H9 (cell line): ENCODE measurements around the gene NOTCH2NLA. TPM values are rescaled to one million over a fixed set of nuclear protein-coding genes. Genes with fewer than 3 reads are reported as not detected.
"Not testable (repeated sequence)": the region's sequence is repeated elsewhere in the genome, so short reads cannot be mapped to it uniquely, and the experiment has no call there.

ENCODE experiments used
- DNase-seq: peaks from one replicate; pipeline ENCODE4 v3.0.0-alpha.2; 2017
- H2AFZ ChIP-seq: one replicate; pipeline ENCODE4 v1.6.1; 2013; ENCODE audit warnings: mild to moderate bottlenecking, low read length, control low read depth, moderate library complexity
- H2AK5ac ChIP-seq: 2 replicates; pipeline ENCODE4 v1.6.1; 2013; ENCODE audit warnings: low read length, control low read depth, mixed read lengths; ENCODE audit not compliant: insufficient read length
- H2BK120ac ChIP-seq: one replicate; pipeline ENCODE4 v1.6.1; 2013; ENCODE audit warnings: low read depth, mild to moderate bottlenecking, low read length, control low read depth, inconsistent platforms; ENCODE audit not compliant: poor library complexity, severe bottlenecking
- H2BK12ac ChIP-seq: 2 replicates; pipeline ENCODE4 v1.6.1; 2013; ENCODE audit warnings: low read length, control low read depth, mixed read lengths, low read depth; ENCODE audit not compliant: insufficient read length
- H2BK15ac ChIP-seq: 2 replicates; pipeline ENCODE4 v1.6.1; 2013; ENCODE audit warnings: low read depth, low read length, control low read depth
- H2BK20ac ChIP-seq: one replicate; pipeline ENCODE4 v1.6.1; 2013; ENCODE audit warnings: low read depth, mild to moderate bottlenecking, low read length, control low read depth, inconsistent platforms; ENCODE audit not compliant: poor library complexity, severe bottlenecking
- H2BK5ac ChIP-seq: 2 replicates; pipeline ENCODE4 v1.6.1; 2013; ENCODE audit warnings: low read length, control low read depth, mixed read lengths; ENCODE audit not compliant: insufficient read length
- H3K14ac ChIP-seq: 2 replicates; pipeline ENCODE4 v1.6.1; 2013; ENCODE audit warnings: low read length, control low read depth; ENCODE audit not compliant: insufficient read depth
- H3K18ac ChIP-seq: 2 replicates; pipeline ENCODE4 v1.6.1; 2013; ENCODE audit warnings: low read depth, mild to moderate bottlenecking, mixed read lengths, low read length, control low read depth; ENCODE audit not compliant: insufficient read length
- H3K23ac ChIP-seq: 2 replicates; pipeline ENCODE4 v1.6.1; 2013; ENCODE audit warnings: low read length, control low read depth, mixed read lengths, low read depth; ENCODE audit not compliant: insufficient read length
- H3K23me2 ChIP-seq: 2 replicates; pipeline ENCODE4 v1.6.1; 2013; ENCODE audit warnings: low read depth, mild to moderate bottlenecking, mixed read lengths, low read length, control low read depth; ENCODE audit not compliant: insufficient read length, poor library complexity, severe bottlenecking
- H3K27ac ChIP-seq: 2 replicates; pipeline ENCODE4 v1.5.1; 2013; ENCODE audit warnings: low read length, control low read depth, mixed read lengths, low read depth; ENCODE audit not compliant: insufficient read length
- H3K27me3 ChIP-seq: 2 replicates; pipeline ENCODE4 v1.6.1; 2013; ENCODE audit warnings: low read length, control low read depth, inconsistent platforms; ENCODE audit not compliant: insufficient read depth
- H3K4ac ChIP-seq: 2 replicates; pipeline ENCODE4 v1.6.1; 2013; ENCODE audit warnings: low read depth, mild to moderate bottlenecking, control low read depth, inconsistent platforms, low read length, moderate library complexity
- H3K4me1 ChIP-seq: 2 replicates; pipeline ENCODE4 v1.6.1; 2013; ENCODE audit warnings: low read length, control low read depth, inconsistent platforms; ENCODE audit not compliant: insufficient read depth
- H3K4me2 ChIP-seq: 2 replicates; pipeline ENCODE4 v1.6.1; 2013; ENCODE audit warnings: low read length, control low read depth, mixed read lengths; ENCODE audit not compliant: insufficient read length, insufficient read depth
- H3K56ac ChIP-seq: 2 replicates; pipeline ENCODE4 v1.6.1; 2013; ENCODE audit warnings: low read depth, mild to moderate bottlenecking, mixed read lengths, low read length, control low read depth; ENCODE audit not compliant: insufficient read length
- H3K79me1 ChIP-seq: 2 replicates; pipeline ENCODE4 v1.6.1; 2013; ENCODE audit warnings: low read depth, mild to moderate bottlenecking, moderate library complexity, low read length, control low read depth, inconsistent platforms; ENCODE audit not compliant: insufficient read depth, poor library complexity, severe bottlenecking
- H3K79me2 ChIP-seq: 2 replicates; pipeline ENCODE4 v1.6.1; 2013; ENCODE audit warnings: low read length, control low read depth, inconsistent platforms; ENCODE audit not compliant: insufficient read depth
- H3K9ac ChIP-seq: 2 replicates; pipeline ENCODE4 v1.6.1; 2013; ENCODE audit warnings: low read length, control low read depth, mixed read lengths; ENCODE audit not compliant: insufficient read length; ENCODE audit errors: extremely low read depth
- H3K9me3 ChIP-seq: one replicate; pipeline ENCODE4 v1.6.1; 2013; ENCODE audit warnings: low read depth, low read length, inconsistent platforms; ENCODE audit not compliant: control insufficient read depth
- H3T11ph ChIP-seq: one replicate; pipeline ENCODE4 v1.6.1; 2013; ENCODE audit warnings: mild to moderate bottlenecking, low read length, control low read depth, inconsistent platforms
- H4K20me1 ChIP-seq: one replicate; pipeline ENCODE4 v1.6.1; 2013; ENCODE audit not compliant: control insufficient read depth, insufficient read length, insufficient read depth
- H4K5ac ChIP-seq: 2 replicates; pipeline ENCODE4 v1.6.1; 2013; ENCODE audit warnings: low read depth, mild to moderate bottlenecking, mixed read lengths, low read length, control low read depth; ENCODE audit not compliant: insufficient read length
- H4K8ac ChIP-seq: replicated peaks from 2 replicates; pipeline ENCODE4 v1.6.1; 2013; ENCODE audit warnings: low read length, control low read depth, mixed read lengths, low read depth; ENCODE audit not compliant: insufficient read length
- H4K91ac ChIP-seq: 2 replicates; pipeline ENCODE4 v1.6.1; 2013; ENCODE audit warnings: low read depth, mild to moderate bottlenecking, moderate library complexity, mixed read lengths, low read length, control low read depth; ENCODE audit not compliant: insufficient read length
- H3K27ac Mint-ChIP-seq, 3 experiments: 2 replicates in 2 of 3; 3 replicates in 1 of 3; pipeline ENCODE4 v1.8.0; 2020 to 2021; ENCODE audit warnings: mixed read lengths in 3 of 3, mild to moderate bottlenecking in 1 of 3, moderate library complexity in 1 of 3
- H3K27me3 Mint-ChIP-seq: 2 replicates; pipeline ENCODE4 v1.8.0; 2021; ENCODE audit warnings: low read depth, mild to moderate bottlenecking, moderate library complexity, mixed read lengths
- H3K36me3 Mint-ChIP-seq, 3 experiments: 2 replicates in 2 of 3; 3 replicates in 1 of 3; pipeline ENCODE4 v1.8.0; 2020 to 2021; ENCODE audit warnings: low read depth in 3 of 3, mixed read lengths in 3 of 3; ENCODE audit not compliant: insufficient read depth in 1 of 3
- H3K4me1 Mint-ChIP-seq, 2 experiments: 2 replicates each; pipeline ENCODE4 v1.8.0; 2020; ENCODE audit warnings: mixed read lengths in 2 of 2
- H3K4me3 Mint-ChIP-seq, 2 experiments: 2 replicates in 1 of 2; 3 replicates in 1 of 2; pipeline ENCODE4 v1.8.0; 2020 to 2021; ENCODE audit warnings: mild to moderate bottlenecking in 2 of 2, mixed read lengths in 2 of 2, moderate library complexity in 1 of 2
- H3K9me3 Mint-ChIP-seq, 2 experiments: 2 replicates in 1 of 2; 3 replicates in 1 of 2; pipeline ENCODE4 v1.8.0; 2020; ENCODE audit warnings: mild to moderate bottlenecking in 2 of 2, mixed read lengths in 2 of 2, moderate library complexity in 1 of 2
- WGBS: extraction: QIAGEN DNeasy Blood & Tissue Kit; methylation state at CpG from one replicate; pipeline ENCODE4 v1.1.7; 2013; ENCODE audit warnings: missing lambda C conversion rate, low lambda C conversion rate, mixed read lengths; ENCODE audit not compliant: insufficient read length; ENCODE audit errors: extremely low coverage; 5-methylcytosine and 5-hydroxymethylcytosine counted together
- total RNA-seq: library from RNA; stranded (reverse); gene quantifications from 2 replicates; pipeline ENCODE4 v1.2.1, GENCODE V29; 2021

Gene NOTCH2NLA
- total RNA-seq, 1 experiment from 2014 or later: 9.9 TPM

DNA sequence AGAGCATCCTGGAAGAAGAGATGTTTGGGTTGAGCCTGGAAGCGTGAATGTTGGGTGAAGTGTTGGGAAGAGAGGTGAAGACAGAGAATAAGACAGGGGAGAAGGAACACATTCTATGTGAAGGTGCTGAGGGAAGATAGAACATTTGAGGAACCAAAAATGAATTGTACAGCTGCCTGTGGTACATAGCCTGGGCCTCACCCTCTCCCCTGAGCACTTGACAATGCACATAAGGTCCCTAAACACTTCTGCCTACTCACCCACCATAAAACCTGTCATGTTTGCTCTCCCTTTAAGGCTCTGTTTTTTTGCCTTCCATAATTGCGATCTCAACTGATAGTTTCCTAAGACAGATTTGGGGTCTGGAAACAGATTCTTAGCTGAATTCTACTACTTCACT, 43.2 kb upstream of the NOTCH2NLA start:
- not testable (repeated sequence) for H3K4me3 Mint-ChIP-seq, H3K79me2 ChIP-seq
- WGBS: no CpG with 5 or more reads among the region's 2 CpGs

DNA sequence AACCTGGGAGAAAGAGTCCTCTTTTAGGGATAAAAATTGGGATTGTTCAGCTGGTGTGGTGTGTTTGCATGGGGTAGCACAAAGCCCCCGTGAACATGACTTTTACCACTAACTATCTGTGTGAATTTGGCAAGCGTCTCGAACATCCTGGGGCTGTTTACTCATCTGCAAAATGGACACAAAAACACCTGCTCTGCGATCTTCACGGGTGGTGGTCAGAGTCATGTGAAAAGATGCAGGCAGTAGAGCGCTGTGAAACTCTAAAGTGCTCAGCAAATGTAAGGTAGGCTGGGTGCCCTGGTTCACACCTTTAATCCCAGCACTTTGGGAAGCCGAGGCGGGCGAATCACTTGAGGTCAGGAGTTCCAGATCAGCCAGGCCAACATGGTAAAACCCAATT, 41.3 kb upstream of the NOTCH2NLA start:
- not testable (repeated sequence) for H3K23ac ChIP-seq, H4K5ac ChIP-seq, H2BK20ac ChIP-seq, H3K9me3 ChIP-seq, H3K14ac ChIP-seq, H2BK12ac ChIP-seq, H3K36me3 Mint-ChIP-seq, H3T11ph ChIP-seq, H3K23me2 ChIP-seq, H3K18ac ChIP-seq, H3K9me3 Mint-ChIP-seq, H3K27me3 Mint-ChIP-seq, H3K56ac ChIP-seq, H3K79me1 ChIP-seq, DNase-seq, H2BK5ac ChIP-seq, H3K4me3 Mint-ChIP-seq, H3K9ac ChIP-seq, H3K27ac ChIP-seq, H2BK15ac ChIP-seq, H3K27ac Mint-ChIP-seq, H4K20me1 ChIP-seq, H3K4me2 ChIP-seq, H2AK5ac ChIP-seq, H3K4me1 ChIP-seq, H2BK120ac ChIP-seq, H2AFZ ChIP-seq, H3K27me3 ChIP-seq, H3K4ac ChIP-seq, H3K79me2 ChIP-seq, H3K4me1 Mint-ChIP-seq, H4K91ac ChIP-seq, H4K8ac ChIP-seq
- no CpG with 5 or more reads among the region's 9 CpGs for WGBS

More for the DNA sequence above, 43.2 kb upstream of the NOTCH2NLA start:
- not testable (repeated sequence) for H3K79me1 ChIP-seq, H2BK12ac ChIP-seq, H3K36me3 Mint-ChIP-seq, H2BK20ac ChIP-seq, H3K27ac ChIP-seq, H2BK5ac ChIP-seq, H4K20me1 ChIP-seq, H3K4me1 Mint-ChIP-seq, H4K8ac ChIP-seq, H3K9me3 ChIP-seq, H3K18ac ChIP-seq, H2AK5ac ChIP-seq, H4K5ac ChIP-seq, H3K27me3 ChIP-seq, H3K4ac ChIP-seq, H3K56ac ChIP-seq, H3K23me2 ChIP-seq, H3K14ac ChIP-seq, H3K9me3 Mint-ChIP-seq, H3K4me2 ChIP-seq, H2BK120ac ChIP-seq, H3K4me1 ChIP-seq, H3T11ph ChIP-seq, H2BK15ac ChIP-seq, DNase-seq, H3K27me3 Mint-ChIP-seq, H3K23ac ChIP-seq, H2AFZ ChIP-seq, H3K27ac Mint-ChIP-seq, H4K91ac ChIP-seq, H3K9ac ChIP-seq
